ENCODE data around the gene NBEA.

The NBEA gene

GRCh38 chr13:35684432-35684831, 742.4 kb downstream of the NBEA start:
- no peak for DNase-seq

- no peak for DNase-seq
Observed at GRCh38 chr13:35687336-35687735, 745.3 kb downstream of the NBEA start.

- no peak for DNase-seq
Observed at GRCh38 chr13:35690581-35691207, 748.6 kb downstream of the NBEA start.

GRCh38 chr13:35693134-35693784, 751.2 kb downstream of the NBEA start:
- no peak for DNase-seq

GRCh38 chr13:35694031-35694430, 752.0 kb downstream of the NBEA start:
- DNase-seq: no peak

- DNase-seq: no peak
Observed at GRCh38 chr13:35694549-35695447, 752.7 kb downstream of the NBEA start.

- DNase-seq: no peak
Observed at GRCh38 chr13:35695448-35695770, 753.3 kb downstream of the NBEA start.

- DNase-seq: no peak
Observed at GRCh38 chr13:35697186-35697730, 755.2 kb downstream of the NBEA start.

- no peak for DNase-seq
Observed at GRCh38 chr13:35698911-35699576, 757.0 kb downstream of the NBEA start.

- DNase-seq: no peak
Observed at GRCh38 chr13:35699825-35700510, 757.9 kb downstream of the NBEA start.

- no peak for DNase-seq
Observed at GRCh38 chr13:35700671-35701070, 758.6 kb downstream of the NBEA start.

- DNase-seq: no peak
Observed at GRCh38 chr13:35702316-35702715, 760.2 kb downstream of the NBEA start.

- no peak for DNase-seq
Observed at GRCh38 chr13:35703061-35703460, 761.0 kb downstream of the NBEA start.

- no peak for DNase-seq
Observed at GRCh38 chr13:35704331-35704730, 762.3 kb downstream of the NBEA start.

GRCh38 chr13:35706281-35706680, 764.2 kb downstream of the NBEA start:
- no peak for DNase-seq

GRCh38 chr13:35706721-35707120, 764.7 kb downstream of the NBEA start:
- DNase-seq: no peak

- no peak for DNase-seq
Observed at GRCh38 chr13:35711909-35712308, 769.8 kb downstream of the NBEA start.

GRCh38 chr13:35712907-35713761, 771.1 kb downstream of the NBEA start:
- no peak for DNase-seq

GRCh38 chr13:35714121-35714520, 772.1 kb downstream of the NBEA start:
- DNase-seq: no peak

- DNase-seq: no peak
Observed at GRCh38 chr13:35714588-35715377, 772.7 kb downstream of the NBEA start.

GRCh38 chr13:35716186-35716585, 774.1 kb downstream of the NBEA start:
- no peak for DNase-seq

Measured in hematopoietic multipotent progenitor cell treated with erythropoietin and hydrocortisone succinate and interleukin-3 and kit ligand, for 8 days (in vitro differentiated cells).